GM23338 (cell line): Measurements from ENCODE around the gene C4orf36. TPM values are rescaled to one million over a fixed set of nuclear protein-coding genes. Genes with fewer than 3 reads are reported as not detected.

Experiments used
- ATAC-seq: fragments of 200-7000 bp; cut with Tn5 transposase; 3 replicates; pipeline ENCODE4 v1.9.1; 2020
- DNase-seq: peaks from one replicate; pipeline ENCODE4 v3.0.0-alpha.2; 2015; ENCODE audit warnings: low spot score
- H2AFZ ChIP-seq: fragments of 200-600 bp; sonication (generic); 2 replicates; pipeline ENCODE4 v1.8.0; 2016; ENCODE audit warnings: antibody characterized with exemption, mild to moderate bottlenecking, moderate library complexity
- H3F3A ChIP-seq: fragments of 200-600 bp; sonication (generic); replicated peaks from 2 replicates; pipeline ENCODE4 v1.8.0; 2017; ENCODE audit warnings: antibody characterized with exemption, mixed run types, low read depth
- H3K27ac ChIP-seq: fragments of 200-600 bp; sonication (generic); 2 replicates; pipeline ENCODE4 v1.6.1; 2016; ENCODE audit warnings: low read depth
- H3K27me3 ChIP-seq: fragments of 200-600 bp; sonication (generic); 2 replicates; pipeline ENCODE4 v1.8.0; 2016; ENCODE audit warnings: mild to moderate bottlenecking, mixed run types, moderate library complexity; ENCODE audit not compliant: insufficient read depth
- H3K36me3 ChIP-seq: fragments of 200-600 bp; sonication (generic); 2 replicates; pipeline ENCODE4 v1.8.0; 2016; ENCODE audit warnings: mild to moderate bottlenecking; ENCODE audit not compliant: insufficient read depth
- H3K4me1 ChIP-seq: fragments of 200-600 bp; sonication (generic); 2 replicates; pipeline ENCODE4 v1.8.0; 2016; ENCODE audit warnings: mild to moderate bottlenecking, moderate library complexity; ENCODE audit not compliant: insufficient read depth
- H3K4me2 ChIP-seq: fragments of 200-600 bp; sonication (generic); 2 replicates; pipeline ENCODE4 v1.7.1; 2017; ENCODE audit warnings: mixed run types
- H3K4me3 ChIP-seq: fragments of 200-600 bp; sonication (generic); 2 replicates; pipeline ENCODE4 v1.6.1; 2016; ENCODE audit warnings: mixed run types
- H3K79me2 ChIP-seq: fragments of 200-600 bp; sonication (generic); replicated peaks from 2 replicates; pipeline ENCODE4 v1.8.0; 2017; ENCODE audit warnings: mild to moderate bottlenecking; ENCODE audit not compliant: insufficient read depth
- H3K9me2 ChIP-seq: fragments of 200-600 bp; sonication (generic); 2 replicates; pipeline ENCODE4 v1.8.0; 2017; ENCODE audit not compliant: insufficient read depth
- H4K20me1 ChIP-seq: fragments of 200-600 bp; sonication (generic); replicated peaks from 2 replicates; pipeline ENCODE4 v1.8.0; 2017; ENCODE audit warnings: mild to moderate bottlenecking; ENCODE audit not compliant: insufficient read depth
- H3K27ac Mint-ChIP-seq: 2 replicates; pipeline ENCODE4 v1.8.0; 2020; ENCODE audit warnings: inconsistent platforms, mild to moderate bottlenecking, moderate library complexity, mixed read lengths
- H3K27me3 Mint-ChIP-seq: 3 replicates; pipeline ENCODE4 v1.8.0; 2022; ENCODE audit warnings: low read depth, mild to moderate bottlenecking, moderate library complexity, mixed read lengths, inconsistent platforms; ENCODE audit not compliant: insufficient read depth, poor library complexity
- H3K36me3 Mint-ChIP-seq: 3 replicates; pipeline ENCODE4 v1.8.0; 2021; ENCODE audit warnings: low read depth, mild to moderate bottlenecking, inconsistent platforms, moderate library complexity, mixed read lengths
- H3K4me1 Mint-ChIP-seq: 3 replicates; pipeline ENCODE4 v1.8.0; 2020; ENCODE audit warnings: mild to moderate bottlenecking, inconsistent platforms, mixed read lengths
- H3K4me3 Mint-ChIP-seq: 3 replicates; pipeline ENCODE4 v1.8.0; 2021; ENCODE audit warnings: moderate library complexity, mild to moderate bottlenecking, inconsistent platforms, mixed read lengths
- H3K9me3 Mint-ChIP-seq: 3 replicates; pipeline ENCODE4 v1.8.0; 2020; ENCODE audit warnings: moderate library complexity, mild to moderate bottlenecking, inconsistent platforms, mixed read lengths
- CREB1 ChIP-seq: fragments of 250-450 bp; sonication (Bioruptor Pico); IDR thresholded peaks from 2 replicates; pipeline ENCODE4 v1.5.0; 2020; ENCODE audit warnings: low read depth, mild to moderate bottlenecking, moderate library complexity
- EZH2 ChIP-seq: fragments of 200-600 bp; sonication (generic); IDR thresholded peaks from one replicate; pipeline ENCODE4 v1.8.0; 2017; ENCODE audit warnings: antibody characterized with exemption, mild to moderate bottlenecking, low read depth; ENCODE audit not compliant: unreplicated experiment
- EZH2phosphoT487 ChIP-seq: fragments of 200-600 bp; sonication (generic); IDR thresholded peaks from one replicate; pipeline ENCODE4 v1.8.1; 2018; ENCODE audit warnings: antibody characterized with exemption; ENCODE audit not compliant: unreplicated experiment
- JUNB ChIP-seq: IDR thresholded peaks from one replicate; pipeline ENCODE4 v1.6.1; 2016; ENCODE audit warnings: antibody characterized with exemption; ENCODE audit not compliant: unreplicated experiment
- NANOG ChIP-seq: IDR thresholded peaks from 2 replicates; pipeline ENCODE4 v1.6.1; 2016; ENCODE audit warnings: antibody characterized with exemption, borderline replicate concordance
- POLR2AphosphoS5 ChIP-seq: IDR thresholded peaks from 2 replicates; pipeline ENCODE4 v1.6.1; 2016; ENCODE audit warnings: antibody characterized with exemption, low read depth
- STAT1 ChIP-seq: IDR thresholded peaks from one replicate; pipeline ENCODE4 v1.6.1; 2016; ENCODE audit warnings: antibody characterized with exemption; ENCODE audit not compliant: unreplicated experiment
- ZNF114 ChIP-seq: fragments of 250-450 bp; sonication (Bioruptor Pico); IDR thresholded peaks from 2 replicates; pipeline ENCODE4 v1.5.0; 2020; ENCODE audit warnings: mild to moderate bottlenecking, moderate library complexity
- ZNF331 ChIP-seq: fragments of 250-450 bp; sonication (Bioruptor Pico); IDR thresholded peaks from 2 replicates; pipeline ENCODE4 v1.5.0; 2020; ENCODE audit warnings: low read depth, mild to moderate bottlenecking, moderate library complexity
- ZNF462 ChIP-seq: fragments of 250-450 bp; sonication (Bioruptor Pico); IDR thresholded peaks from 2 replicates; pipeline ENCODE4 v1.5.0; 2020; ENCODE audit warnings: mild to moderate bottlenecking, moderate library complexity
- polyA plus RNA-seq: library from polyadenylated mRNA; unstranded; fragments of >200 nt; fragmentation: Nextera tagmentation; extraction: Ambion mirVana; gene quantifications from 2 replicates; pipeline ENCODE4 v1.2.1, GENCODE V29; 2016
- total RNA-seq: library from RNA; depleted of rRNA; stranded (reverse); fragments of >200 nt; shearing (Covaris generic); gene quantifications from 2 replicates; pipeline ENCODE4 v1.2.3, GENCODE V29; 2014
- TF ChIP-seq, protein P1 (sequence below): IDR thresholded peaks from 2 replicates; pipeline ENCODE4 v1.6.1; 2016; ENCODE audit warnings: antibody characterized with exemption
- TF ChIP-seq, protein P2 (sequence below), 2 experiments: fragments of 200-600 bp in 1 of 2; sonication (generic) in 1 of 2; conservative IDR thresholded peaks; 2 replicates each; pipeline versions ENCODE4 v1.5.1 to v1.6.1; 2016 to 2017; ENCODE audit warnings: antibody characterized with exemption in 2 of 2, low read depth in 2 of 2, mild to moderate bottlenecking in 2 of 2, moderate library complexity in 1 of 2
- TF ChIP-seq, protein P3 (sequence below): IDR thresholded peaks from one replicate; pipeline ENCODE4 v1.6.1; 2018; ENCODE audit warnings: antibody characterized with exemption; ENCODE audit not compliant: unreplicated experiment

C4orf36 gene
- total and polyA plus RNA-seq, 2 experiments from 2014 or later: 1.1 to 1.6 TPM

DNA sequence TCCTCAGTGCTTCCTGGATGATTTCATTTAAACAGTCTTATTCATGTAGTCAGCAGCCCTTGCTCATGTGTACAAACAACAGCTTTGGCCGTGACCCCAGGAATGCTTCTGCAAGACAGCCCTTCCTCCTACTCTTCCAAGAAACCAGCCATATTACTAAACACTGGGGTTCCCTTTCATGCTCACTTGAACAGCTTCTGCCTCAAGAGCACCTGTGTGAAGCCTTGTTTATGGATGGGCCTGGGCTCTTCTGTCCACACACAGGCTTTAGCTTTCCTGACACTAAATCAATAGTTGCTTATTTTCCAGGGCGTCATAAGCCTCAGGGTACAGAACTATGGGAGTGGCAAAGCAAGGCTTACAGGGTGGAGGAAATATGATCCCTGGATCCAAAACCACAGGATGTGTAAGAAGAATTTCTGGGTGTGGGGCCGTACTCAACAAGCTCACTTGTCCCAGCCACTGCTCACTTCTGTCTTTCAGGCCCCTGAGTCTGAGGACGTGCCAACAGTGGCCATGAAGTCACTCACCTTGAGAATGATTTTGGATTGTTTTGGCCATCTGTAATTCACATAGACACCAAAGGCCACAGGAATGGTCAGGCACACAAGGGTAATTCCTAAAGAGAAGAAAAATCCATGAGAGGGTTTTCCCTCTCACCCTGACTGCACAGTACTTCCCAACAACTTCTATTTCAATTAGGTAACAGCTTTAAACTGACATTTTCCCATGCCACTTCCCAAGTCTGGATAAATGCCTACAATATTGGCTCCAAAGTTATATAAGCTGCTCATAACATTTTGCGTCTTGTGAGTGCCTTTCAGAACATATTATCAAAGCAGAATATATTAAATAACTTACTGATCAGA, 60.7 kb downstream of the C4orf36 start:
- Mint-ChIP-seq H3K27ac (no peak overlapping the region), H3K4me1 (peaks cover 3% of the 10 kb centered on the region; the same call in 2 of the 3 replicates), H3K4me3 (no peak overlapping the region), H3K27me3 (peaks cover 6% of the 10 kb centered on the region), H3K9me3 (no peaks in the 10 kb centered on the region), H3K36me3 (no peaks in the 10 kb centered on the region)
- Histone ChIP-seq H3K9me2 (0 out of 2 replicates have a peak, but pooled peaks cover 4% of the 10 kb centered on the region), H3K4me3 (no peak overlapping the region), H3K27me3 (no peaks in the 10 kb centered on the region), H3K4me1 (no peaks in the 10 kb centered on the region), H3K27ac (no peak overlapping the region), H2AFZ (peak overlapping the region; percentile 53; the same call in 1 of the 2 replicates), H3K79me2 (no peaks in the 10 kb centered on the region), H3K36me3 (no peaks in the 10 kb centered on the region), H3K4me2 (no peak overlapping the region), H3F3A (no peaks in the 10 kb centered on the region), H4K20me1 (no peaks in the 10 kb centered on the region)
- ATAC-seq (no peak), DNase-seq (no peak)
- TF ChIP-seq STAT1 (no peak), POLR2AphosphoS5 (no peak), JUNB (no peak), CREB1 (no peak), EZH2 (no peak), ZNF114 (no peak), NANOG (no peak), EZH2phosphoT487 (no peak), ZNF462 (CRISPR knock-in tag) (no peak), ZNF331 (CRISPR knock-in tag) (no peak)
- TF ChIP-seq, protein P1, sequence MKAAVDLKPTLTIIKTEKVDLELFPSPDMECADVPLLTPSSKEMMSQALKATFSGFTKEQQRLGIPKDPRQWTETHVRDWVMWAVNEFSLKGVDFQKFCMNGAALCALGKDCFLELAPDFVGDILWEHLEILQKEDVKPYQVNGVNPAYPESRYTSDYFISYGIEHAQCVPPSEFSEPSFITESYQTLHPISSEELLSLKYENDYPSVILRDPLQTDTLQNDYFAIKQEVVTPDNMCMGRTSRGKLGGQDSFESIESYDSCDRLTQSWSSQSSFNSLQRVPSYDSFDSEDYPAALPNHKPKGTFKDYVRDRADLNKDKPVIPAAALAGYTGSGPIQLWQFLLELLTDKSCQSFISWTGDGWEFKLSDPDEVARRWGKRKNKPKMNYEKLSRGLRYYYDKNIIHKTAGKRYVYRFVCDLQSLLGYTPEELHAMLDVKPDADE: no peak
- TF ChIP-seq, protein P2, sequence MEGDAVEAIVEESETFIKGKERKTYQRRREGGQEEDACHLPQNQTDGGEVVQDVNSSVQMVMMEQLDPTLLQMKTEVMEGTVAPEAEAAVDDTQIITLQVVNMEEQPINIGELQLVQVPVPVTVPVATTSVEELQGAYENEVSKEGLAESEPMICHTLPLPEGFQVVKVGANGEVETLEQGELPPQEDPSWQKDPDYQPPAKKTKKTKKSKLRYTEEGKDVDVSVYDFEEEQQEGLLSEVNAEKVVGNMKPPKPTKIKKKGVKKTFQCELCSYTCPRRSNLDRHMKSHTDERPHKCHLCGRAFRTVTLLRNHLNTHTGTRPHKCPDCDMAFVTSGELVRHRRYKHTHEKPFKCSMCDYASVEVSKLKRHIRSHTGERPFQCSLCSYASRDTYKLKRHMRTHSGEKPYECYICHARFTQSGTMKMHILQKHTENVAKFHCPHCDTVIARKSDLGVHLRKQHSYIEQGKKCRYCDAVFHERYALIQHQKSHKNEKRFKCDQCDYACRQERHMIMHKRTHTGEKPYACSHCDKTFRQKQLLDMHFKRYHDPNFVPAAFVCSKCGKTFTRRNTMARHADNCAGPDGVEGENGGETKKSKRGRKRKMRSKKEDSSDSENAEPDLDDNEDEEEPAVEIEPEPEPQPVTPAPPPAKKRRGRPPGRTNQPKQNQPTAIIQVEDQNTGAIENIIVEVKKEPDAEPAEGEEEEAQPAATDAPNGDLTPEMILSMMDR (conservative IDR thresholded peaks at IDR 0.05; ENCODE audit: low read depth in 2 of 2): no peak
- TF ChIP-seq, protein P3, sequence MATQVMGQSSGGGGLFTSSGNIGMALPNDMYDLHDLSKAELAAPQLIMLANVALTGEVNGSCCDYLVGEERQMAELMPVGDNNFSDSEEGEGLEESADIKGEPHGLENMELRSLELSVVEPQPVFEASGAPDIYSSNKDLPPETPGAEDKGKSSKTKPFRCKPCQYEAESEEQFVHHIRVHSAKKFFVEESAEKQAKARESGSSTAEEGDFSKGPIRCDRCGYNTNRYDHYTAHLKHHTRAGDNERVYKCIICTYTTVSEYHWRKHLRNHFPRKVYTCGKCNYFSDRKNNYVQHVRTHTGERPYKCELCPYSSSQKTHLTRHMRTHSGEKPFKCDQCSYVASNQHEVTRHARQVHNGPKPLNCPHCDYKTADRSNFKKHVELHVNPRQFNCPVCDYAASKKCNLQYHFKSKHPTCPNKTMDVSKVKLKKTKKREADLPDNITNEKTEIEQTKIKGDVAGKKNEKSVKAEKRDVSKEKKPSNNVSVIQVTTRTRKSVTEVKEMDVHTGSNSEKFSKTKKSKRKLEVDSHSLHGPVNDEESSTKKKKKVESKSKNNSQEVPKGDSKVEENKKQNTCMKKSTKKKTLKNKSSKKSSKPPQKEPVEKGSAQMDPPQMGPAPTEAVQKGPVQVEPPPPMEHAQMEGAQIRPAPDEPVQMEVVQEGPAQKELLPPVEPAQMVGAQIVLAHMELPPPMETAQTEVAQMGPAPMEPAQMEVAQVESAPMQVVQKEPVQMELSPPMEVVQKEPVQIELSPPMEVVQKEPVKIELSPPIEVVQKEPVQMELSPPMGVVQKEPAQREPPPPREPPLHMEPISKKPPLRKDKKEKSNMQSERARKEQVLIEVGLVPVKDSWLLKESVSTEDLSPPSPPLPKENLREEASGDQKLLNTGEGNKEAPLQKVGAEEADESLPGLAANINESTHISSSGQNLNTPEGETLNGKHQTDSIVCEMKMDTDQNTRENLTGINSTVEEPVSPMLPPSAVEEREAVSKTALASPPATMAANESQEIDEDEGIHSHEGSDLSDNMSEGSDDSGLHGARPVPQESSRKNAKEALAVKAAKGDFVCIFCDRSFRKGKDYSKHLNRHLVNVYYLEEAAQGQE: no peak
